GM19328 (cell line): ENCODE results near the gene UBE2D3.
"Not testable (repeated sequence)": the region's sequence is repeated elsewhere in the genome, so short reads cannot be mapped to it uniquely, and the experiment has no call there.

Experiments used
- ATAC-seq: cut with Tn5 transposase; IDR thresholded peaks from one replicate; pipeline ENCODE4 v1.9.1; 2021; ENCODE audit warnings: mild to moderate bottlenecking, moderate library complexity; ENCODE audit not compliant: unreplicated experiment

UBE2D3 gene

GRCh38 chr4:102832105-102832504, 4.8 kb upstream of the UBE2D3 start:
- ATAC-seq, result no peak

- no peak for ATAC-seq
Measured at GRCh38 chr4:102829803-102830202, 2.5 kb upstream of the UBE2D3 start.

GRCh38 chr4:102828497-102828808, 1.1 kb upstream of the UBE2D3 start:
- no peak for ATAC-seq

DNA sequence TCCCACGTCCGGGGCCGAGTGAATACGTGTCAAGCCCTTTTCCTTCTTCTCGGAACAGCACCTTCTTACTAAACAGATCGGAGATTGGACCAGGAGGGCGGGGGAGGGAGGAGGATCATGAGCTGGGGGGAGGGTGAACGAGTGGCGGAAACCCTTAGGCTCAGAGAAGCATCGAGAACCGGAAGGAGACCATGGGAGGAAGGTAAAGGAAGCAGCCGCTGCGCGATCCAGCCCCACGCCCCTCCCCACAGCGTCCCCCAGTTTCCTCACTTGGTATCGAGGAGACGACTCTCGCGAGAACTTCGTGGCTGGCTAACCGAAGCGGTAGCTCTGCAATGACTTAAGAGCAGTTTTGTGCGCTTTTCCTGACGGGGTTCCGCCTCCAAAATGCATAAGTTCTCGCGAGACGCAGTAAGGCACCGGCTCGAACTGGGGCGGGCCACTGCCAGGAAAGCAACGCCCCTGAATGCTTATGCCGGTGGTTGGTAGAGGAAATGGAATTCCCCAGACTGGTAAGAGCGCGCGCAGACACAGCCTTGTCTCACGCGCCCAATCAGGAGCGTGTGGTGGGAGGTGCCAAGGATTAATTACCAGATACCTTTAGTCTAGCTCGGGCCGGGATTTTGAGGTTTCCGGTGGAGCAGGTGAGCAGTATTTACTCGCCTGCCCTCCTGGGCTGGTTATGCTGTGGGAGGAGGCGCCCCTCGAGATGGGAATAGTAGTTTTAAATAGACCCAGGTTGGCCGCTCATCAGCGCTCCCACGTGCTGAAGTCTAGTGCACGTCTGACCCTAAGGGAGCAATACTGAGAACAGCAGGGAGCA, 534 bp upstream of the UBE2D3 start:
- peak; percentile 82 for ATAC-seq

GRCh38 chr4:102826105-102826889, 1.1 kb downstream of the UBE2D3 start:
- no peak for ATAC-seq

GRCh38 chr4:102825261-102826091, 1.9 kb downstream of the UBE2D3 start:
- no peak for ATAC-seq

- no peak for ATAC-seq
Measured at GRCh38 chr4:102824398-102824797, 3.0 kb downstream of the UBE2D3 start.

DNA sequence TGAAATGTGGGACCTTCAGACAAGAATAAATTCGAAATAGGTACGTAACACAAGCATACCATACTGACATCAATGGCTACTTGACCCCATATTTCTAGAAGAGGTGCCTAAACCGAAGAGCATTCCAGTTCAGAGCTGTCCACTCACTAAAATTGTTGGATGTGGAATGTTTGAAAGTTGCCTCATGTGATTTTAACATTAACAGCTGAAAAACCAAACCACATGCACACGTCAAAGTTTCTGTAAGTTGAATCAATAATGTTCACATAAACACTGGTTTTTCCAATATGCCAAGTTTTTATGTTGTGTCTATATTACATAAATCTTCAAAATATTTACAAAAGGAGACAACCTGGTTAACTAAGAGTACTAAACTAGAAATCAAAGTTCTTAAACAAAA, 3.5 kb downstream of the UBE2D3 start:
- ATAC-seq, result no peak

DNA sequence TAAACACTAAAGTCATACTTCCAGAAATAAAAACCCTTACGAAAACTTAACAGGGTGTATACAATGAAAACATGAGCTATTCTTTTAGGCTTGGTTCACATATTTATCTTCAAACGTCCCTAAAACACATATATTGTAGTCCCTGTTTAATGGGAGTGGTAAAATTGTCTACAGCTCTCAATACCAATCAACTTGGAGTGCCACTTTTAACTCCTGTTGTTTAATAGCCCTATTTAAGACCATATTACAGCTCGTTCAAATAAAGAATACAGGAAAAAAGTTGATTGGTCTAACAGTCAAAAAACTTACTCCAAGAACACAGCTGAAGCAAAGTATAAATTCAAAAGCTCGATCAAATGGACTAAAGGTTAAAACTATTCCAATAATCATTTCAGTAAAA, 3.9 kb downstream of the UBE2D3 start:
- no peak for ATAC-seq

DNA sequence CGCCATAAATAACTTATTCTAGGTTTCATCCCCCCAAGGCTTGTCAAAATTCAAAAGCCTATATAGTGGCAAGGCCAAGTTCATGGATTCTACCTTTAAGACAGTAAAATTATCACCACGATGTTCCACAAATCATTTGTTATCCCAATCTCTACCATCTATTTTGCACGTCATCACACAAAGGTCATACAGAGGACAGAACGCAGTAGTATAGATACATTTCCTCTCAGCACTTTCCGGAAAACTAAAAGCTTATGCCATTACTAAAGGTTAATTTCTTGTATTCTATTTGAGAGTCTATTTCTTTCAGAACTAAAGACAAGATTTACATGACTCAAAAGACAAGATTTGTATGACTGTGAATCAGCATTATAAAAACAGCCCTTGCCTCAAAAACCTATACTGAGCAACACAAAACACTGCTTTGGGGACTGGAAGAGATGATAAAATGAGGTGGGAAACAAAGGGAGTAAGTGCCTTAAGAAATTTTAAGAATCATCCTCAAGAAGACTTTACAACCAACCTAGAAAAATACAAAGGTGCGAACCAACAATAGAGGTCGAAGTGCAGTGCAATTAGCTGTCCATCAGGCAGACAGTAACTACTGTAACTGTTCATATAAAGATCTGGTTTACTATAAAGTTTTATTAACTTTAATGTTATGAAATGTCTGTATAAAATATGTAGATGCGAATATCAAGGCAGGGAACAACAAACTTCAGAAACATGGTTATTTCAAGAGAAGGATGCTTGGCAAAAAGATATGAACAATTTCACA, 7.6 kb downstream of the UBE2D3 start:
- ATAC-seq, result no peak

- not testable (repeated sequence) for ATAC-seq
Measured at GRCh38 chr4:102819100-102819499, 8.3 kb downstream of the UBE2D3 start.

DNA sequence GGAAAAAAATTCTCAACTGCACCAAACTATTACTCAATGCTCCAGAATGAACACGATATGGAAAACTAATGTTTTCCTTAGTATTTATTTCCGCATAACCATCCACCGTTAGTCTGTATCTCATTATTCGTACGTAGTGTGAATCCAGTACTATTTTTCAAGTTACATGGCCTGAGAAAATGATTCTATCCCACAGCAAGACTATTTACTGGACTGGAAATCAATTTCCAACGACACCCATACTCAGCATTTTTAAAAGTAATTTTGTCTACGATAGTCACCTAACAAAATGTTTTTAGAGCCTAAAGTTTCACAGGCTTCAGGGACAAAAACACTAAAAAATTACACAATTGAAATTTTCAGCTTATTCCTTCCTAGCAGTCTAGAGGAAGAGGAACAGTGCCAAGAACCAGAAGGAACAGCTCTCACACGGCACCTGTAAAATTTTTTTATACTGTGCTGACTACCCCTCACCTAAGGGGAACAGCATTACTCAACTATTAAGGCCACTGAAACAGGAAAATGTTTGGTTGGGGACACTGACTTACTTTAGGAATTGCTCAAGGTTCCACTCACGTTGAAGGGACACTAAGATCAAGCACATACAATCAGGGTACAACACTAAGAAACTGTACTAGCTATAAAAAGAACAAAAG, 9.6 kb downstream of the UBE2D3 start:
- no peak for ATAC-seq

GRCh38 chr4:102817021-102817605, 10.2 kb downstream of the UBE2D3 start:
- ATAC-seq, result no peak

DNA sequence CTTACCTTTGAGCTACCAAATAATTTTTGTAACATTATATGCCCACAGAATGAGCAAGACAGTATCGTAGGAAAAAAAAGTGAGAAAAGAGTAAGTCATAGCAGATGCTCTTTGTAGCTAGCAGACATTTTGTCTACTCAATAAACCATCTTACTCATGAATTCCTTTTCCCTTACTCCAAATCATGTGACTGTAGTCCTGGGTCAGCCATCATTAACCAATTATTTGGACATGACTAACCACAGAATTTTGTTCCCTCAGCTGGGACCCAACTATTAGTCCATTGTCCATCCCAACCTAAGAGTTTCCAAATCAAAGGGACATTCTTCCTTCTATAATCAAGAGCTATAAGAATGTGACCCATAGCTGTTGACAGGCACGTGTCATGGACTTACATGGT, 11.4 kb downstream of the UBE2D3 start:
- ATAC-seq, result no peak

GRCh38 chr4:102809691-102810090, 17.7 kb downstream of the UBE2D3 start:
- no peak for ATAC-seq

- no peak for ATAC-seq
Measured at GRCh38 chr4:102809190-102809589, 18.2 kb downstream of the UBE2D3 start.

DNA sequence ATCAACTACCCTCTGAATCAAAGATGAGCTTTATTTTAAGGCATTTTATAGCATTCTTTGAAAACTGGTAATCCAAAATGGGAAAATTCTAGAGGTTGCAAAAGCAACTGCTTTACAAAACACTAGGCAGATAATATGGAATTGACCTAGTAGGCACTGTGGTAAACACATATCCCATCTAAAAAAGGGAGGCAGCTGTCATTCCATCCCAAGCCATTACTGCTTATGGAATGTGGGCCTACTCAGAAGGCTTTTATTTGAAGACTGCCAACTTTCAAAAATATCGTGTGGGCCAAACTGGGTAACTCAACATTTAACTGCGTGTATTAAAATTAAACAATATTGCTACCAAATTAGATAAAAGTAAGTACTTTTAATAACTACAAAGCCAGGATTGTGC, 19.3 kb downstream of the UBE2D3 start:
- ATAC-seq, result no peak

GRCh38 chr4:102807345-102807744, 20.0 kb downstream of the UBE2D3 start:
- ATAC-seq, result no peak

DNA sequence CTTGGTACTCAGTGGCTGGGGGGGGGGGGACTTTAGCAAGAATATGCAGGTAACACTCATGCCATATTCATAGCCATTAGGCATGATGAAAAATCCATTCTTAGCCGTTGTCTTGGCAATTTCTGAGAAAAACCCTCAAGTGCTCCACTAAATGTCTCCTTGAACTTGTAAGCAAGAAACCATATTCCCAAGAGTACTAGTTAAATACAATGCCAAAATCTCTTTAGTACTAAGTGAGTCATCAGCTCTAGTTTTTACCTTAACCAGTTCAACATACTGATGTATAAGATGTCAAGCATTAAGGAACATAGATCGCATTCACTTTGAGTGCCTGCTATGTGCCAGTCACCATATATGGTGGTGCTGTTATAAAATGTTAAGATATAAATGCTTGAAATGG, 27.5 kb downstream of the UBE2D3 start:
- ATAC-seq, result no peak

DNA sequence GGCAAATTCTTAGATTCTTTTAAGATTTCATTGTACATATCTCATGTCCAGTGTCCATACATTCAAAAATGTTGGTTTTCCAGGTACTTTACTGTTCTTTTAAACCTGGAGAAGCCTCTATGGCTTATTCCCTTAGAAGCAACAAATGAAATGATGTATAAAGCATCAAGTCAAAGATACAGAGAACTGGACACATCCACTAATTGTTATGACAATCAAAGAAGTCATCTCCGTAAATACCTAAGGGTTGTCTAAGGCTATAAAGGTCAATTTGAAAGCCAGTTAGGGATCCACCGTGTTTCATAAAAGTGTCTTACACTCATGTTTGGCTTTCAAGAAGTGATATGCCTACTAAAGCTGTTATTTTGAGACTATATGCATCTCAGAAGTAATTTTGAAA, 32.4 kb downstream of the UBE2D3 start:
- ATAC-seq, result no peak
